BJ (cell line): ENCODE results near the gene IGF2R. TPM values are rescaled to one million over a fixed set of nuclear protein-coding genes. Genes with fewer than 3 reads are reported as not detected.

Source experiments
- CTCF ChIA-PET: fragments of 350-600 bp; formaldehyde crosslinking; extraction: SDS; loops from one replicate; lab custom pipeline; 2021; ENCODE audit warnings: antibody characterized with exemption, inconsistent platforms; lab: Yijun Ruan, JAX
- POLR2A ChIA-PET: fragments of 300-600 bp; sonication (Branson Sonifier 250); formaldehyde crosslinking; extraction: SDS; loops from one replicate; lab custom pipeline; 2021; ENCODE audit warnings: antibody characterized with exemption; lab: Charles Lee
- DNase-seq: peaks from one replicate; pipeline ENCODE4 v3.0.0-alpha.2; 2011; ENCODE audit warnings: low read depth
- H3K27me3 ChIP-seq: 2 replicates; pipeline ENCODE4 v1.6.0; 2011; ENCODE audit warnings: low read length; ENCODE audit not compliant: control insufficient read depth, insufficient read depth
- H3K36me3 ChIP-seq: 2 replicates; pipeline ENCODE4 v1.5.1; 2011; ENCODE audit warnings: low read length; ENCODE audit not compliant: control insufficient read depth, insufficient read depth
- H3K4me3 ChIP-seq: 2 replicates; pipeline ENCODE4 v1.5.1; 2011; ENCODE audit warnings: low read depth, mild to moderate bottlenecking, control low read depth, low read length
- polyA plus RNA-seq: library from polyadenylated mRNA; depleted of rRNA; stranded (reverse); fragments of >200 nt; gene quantifications from 2 replicates; pipeline ENCODE4 v1.2.3, GENCODE V29; 2011
- TF ChIP-seq, protein P1 (sequence below): IDR thresholded peaks from 2 replicates; pipeline ENCODE4 v1.5.1; 2011; ENCODE audit warnings: low read depth, mild to moderate bottlenecking, control low read depth, inconsistent platforms, low read length, moderate library complexity; ENCODE audit not compliant: insufficient read depth

Gene IGF2R
- polyA plus RNA-seq, 1 experiment, result 39.4 TPM

DNA sequence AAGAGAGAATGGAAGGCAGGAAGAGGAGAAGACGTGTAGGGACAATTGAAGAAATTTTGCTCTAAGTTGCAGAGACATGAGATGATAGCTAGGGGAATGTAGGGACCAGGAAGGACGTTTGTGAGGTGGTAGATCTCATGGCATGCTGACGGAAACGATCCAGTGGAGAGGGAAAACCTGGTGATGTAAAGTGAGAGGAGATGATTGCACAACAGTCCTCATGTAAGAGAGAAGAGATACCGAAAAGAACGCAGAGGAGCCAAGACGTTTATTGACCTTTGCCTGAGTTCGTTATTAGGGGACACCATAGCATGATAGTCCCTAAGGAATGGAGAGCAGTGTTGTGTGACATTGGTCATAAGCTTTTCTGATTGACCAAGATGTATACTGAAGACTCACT lies 55.3 kb downstream of the IGF2R start:
- TF ChIP-seq, protein P1, sequence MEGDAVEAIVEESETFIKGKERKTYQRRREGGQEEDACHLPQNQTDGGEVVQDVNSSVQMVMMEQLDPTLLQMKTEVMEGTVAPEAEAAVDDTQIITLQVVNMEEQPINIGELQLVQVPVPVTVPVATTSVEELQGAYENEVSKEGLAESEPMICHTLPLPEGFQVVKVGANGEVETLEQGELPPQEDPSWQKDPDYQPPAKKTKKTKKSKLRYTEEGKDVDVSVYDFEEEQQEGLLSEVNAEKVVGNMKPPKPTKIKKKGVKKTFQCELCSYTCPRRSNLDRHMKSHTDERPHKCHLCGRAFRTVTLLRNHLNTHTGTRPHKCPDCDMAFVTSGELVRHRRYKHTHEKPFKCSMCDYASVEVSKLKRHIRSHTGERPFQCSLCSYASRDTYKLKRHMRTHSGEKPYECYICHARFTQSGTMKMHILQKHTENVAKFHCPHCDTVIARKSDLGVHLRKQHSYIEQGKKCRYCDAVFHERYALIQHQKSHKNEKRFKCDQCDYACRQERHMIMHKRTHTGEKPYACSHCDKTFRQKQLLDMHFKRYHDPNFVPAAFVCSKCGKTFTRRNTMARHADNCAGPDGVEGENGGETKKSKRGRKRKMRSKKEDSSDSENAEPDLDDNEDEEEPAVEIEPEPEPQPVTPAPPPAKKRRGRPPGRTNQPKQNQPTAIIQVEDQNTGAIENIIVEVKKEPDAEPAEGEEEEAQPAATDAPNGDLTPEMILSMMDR, result no peak
- POLR2A ChIA-PET, result no interaction called here

DNA sequence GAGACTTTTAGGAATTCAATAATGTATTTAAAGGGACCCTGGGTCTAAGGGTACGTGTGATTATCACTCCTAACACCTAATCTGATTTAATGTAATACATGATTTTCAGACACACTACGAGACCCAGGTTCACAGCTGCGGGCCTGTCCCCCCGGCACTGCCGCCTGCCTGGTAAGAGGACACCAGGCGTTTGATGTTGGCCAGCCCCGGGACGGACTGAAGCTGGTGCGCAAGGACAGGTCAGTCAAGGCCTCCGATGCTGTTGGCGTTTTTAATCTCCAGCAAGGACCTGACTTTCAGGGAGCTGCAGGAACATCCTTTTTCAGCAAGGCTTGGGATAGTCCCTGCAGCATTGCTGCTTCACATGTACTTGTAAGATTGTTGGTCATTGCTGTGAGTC lies 58.2 kb downstream of the IGF2R start:
- TF ChIP-seq, protein P1, result no peak

More for the DNA sequence above, 55.3 kb downstream of the IGF2R start:
- H3K36me3 ChIP-seq, result peaks cover 8% of the 10 kb centered on the region
- DNase-seq, result no peak
- CTCF ChIA-PET, result interaction anchor here (1.0 to 1.8 kb wide), 2 partner anchors 10 to 18 kb away, joined by 3 to 8 read pairs; no protein-coding TSS in a partner anchor
- H3K27me3 ChIP-seq, result no peaks in the 10 kb centered on the region
- H3K4me3 ChIP-seq, result no peak overlapping the region

DNA sequence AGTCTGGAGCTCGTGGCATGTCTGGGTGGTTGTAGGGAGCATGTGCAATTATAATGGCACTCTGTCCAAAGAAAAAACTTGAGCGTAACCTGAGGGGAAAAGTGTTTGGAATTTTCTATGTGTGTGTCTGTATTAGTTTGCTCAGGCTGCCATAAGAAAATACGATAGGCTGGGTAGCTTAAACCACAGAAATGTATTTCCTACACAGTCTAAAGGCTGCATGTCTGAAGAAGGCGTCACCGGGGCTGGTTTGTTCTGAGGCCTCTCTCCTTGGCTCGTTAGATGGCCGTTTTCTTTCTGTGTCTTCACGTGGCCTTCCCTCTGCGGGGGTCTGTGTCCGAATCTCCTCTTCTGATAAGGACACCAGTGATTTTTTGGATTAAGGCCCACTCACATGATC lies 59.0 kb downstream of the IGF2R start:
- H3K4me3 ChIP-seq, result no peak overlapping the region
- no peak for DNase-seq
- CTCF ChIA-PET, result no interaction called here
- H3K27me3 ChIP-seq, result no peaks in the 10 kb centered on the region
- TF ChIP-seq, protein P1, result no peak
- POLR2A ChIA-PET, result no interaction called here
- H3K36me3 ChIP-seq, result peaks cover 17% of the 10 kb centered on the region

More for the DNA sequence above, 58.2 kb downstream of the IGF2R start:
- POLR2A ChIA-PET, result no interaction called here
- H3K4me3 ChIP-seq, result no peak overlapping the region
- H3K36me3 ChIP-seq, result peaks cover 14% of the 10 kb centered on the region
- no peak for DNase-seq
- no peaks in the 10 kb centered on the region for H3K27me3 ChIP-seq
- CTCF ChIA-PET, result no interaction called here

DNA sequence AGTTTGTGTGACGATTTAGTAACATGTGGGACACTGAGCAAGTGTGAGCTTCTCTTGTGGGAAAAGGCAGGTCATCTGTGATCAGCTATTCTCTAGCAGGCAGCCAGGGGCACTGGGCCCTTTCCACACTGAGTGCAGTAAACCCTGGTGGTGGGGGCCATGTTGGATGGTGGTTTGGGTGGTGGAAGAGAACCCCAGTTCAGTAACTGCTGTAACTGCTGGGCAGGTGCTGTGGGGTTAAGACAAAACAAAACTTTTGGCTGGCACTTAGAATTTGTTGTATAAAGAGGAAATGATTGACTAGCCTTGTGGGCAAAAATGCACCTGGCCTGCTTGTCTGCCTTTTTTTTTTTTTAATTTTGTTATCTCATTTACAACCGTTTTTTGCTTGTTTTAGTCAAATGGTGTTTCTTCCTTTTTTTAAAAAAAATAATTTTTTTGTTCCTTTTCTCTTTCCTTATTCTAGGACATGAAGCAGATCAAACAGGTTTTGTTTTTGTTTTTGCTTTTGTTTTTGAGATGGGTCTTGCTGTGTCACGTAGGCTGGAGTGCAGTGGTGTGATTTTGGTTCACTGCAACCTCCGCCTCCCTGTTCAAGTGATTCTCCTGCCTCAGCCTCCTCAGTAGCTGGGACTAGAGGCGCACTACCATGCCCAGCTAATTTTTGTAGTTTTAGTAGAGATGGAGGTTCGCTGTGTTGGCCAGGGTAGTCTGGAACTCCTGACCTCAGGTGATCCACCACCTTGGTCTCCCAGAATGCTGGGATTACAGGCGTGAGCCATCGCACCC lies 59.8 kb downstream of the IGF2R start:
- peaks cover 22% of the 10 kb centered on the region for H3K36me3 ChIP-seq
- POLR2A ChIA-PET, result no interaction called here
- CTCF ChIA-PET, result no interaction called here
- H3K4me3 ChIP-seq, result no peak overlapping the region
- H3K27me3 ChIP-seq, result no peaks in the 10 kb centered on the region
- TF ChIP-seq, protein P1, result no peak
- DNase-seq, result no peak

DNA sequence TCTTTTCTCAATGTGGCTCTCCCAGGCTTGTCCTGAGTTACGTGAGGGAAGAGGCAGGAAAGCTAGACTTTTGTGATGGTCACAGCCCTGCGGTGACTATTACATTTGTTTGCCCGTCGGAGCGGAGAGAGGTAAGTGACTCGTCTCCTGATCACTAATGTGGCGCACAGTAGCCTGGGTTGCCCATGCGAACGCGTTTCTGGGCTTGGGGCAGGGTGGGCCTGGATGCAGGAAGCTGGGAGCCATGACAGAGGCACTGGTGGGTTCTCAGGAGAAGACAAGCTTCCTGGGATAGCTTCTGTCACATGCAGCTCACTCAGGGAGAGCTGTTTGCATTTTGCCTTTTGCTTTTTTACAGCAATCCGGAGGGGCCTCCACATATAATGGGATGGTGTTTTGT lies 60.6 kb downstream of the IGF2R start:
- TF ChIP-seq, protein P1, result no peak
- ChIA-PET POLR2A (no interaction called here), CTCF (no interaction called here)
- Histone ChIP-seq H3K27me3 (no peaks in the 10 kb centered on the region), H3K4me3 (no peak overlapping the region), H3K36me3 (peaks cover 20% of the 10 kb centered on the region)
- no peak for DNase-seq
